Neural cell (in vitro differentiated cells): ENCODE measurements around the gene SUCLG1. TPM values are rescaled to one million over a fixed set of nuclear protein-coding genes. Genes with fewer than 3 reads are reported as not detected.

ENCODE experiments used
- H2AFZ ChIP-seq: fragments of 200-600, 300-800 bp; sonication (generic), shearing (Covaris generic); 2 replicates; pipeline ENCODE4 v1.6.0; 2014; ENCODE audit warnings: low read depth, mild to moderate bottlenecking, antibody characterized with exemption, low read length, moderate library complexity
- H3F3A ChIP-seq: fragments of 200-600 bp; shearing (Covaris generic); 2 replicates; pipeline ENCODE4 v1.6.1; 2016; ENCODE audit warnings: mild to moderate bottlenecking, moderate library complexity, mixed read lengths, antibody characterized with exemption, low read length; ENCODE audit not compliant: insufficient read depth, poor library complexity, severe bottlenecking
- H3K27ac ChIP-seq: fragments of 200-600, 300-800 bp; sonication (generic), shearing (Covaris generic); 2 replicates; pipeline ENCODE4 v1.5.1; 2014; ENCODE audit warnings: mild to moderate bottlenecking, low read length, moderate library complexity
- H3K27me3 ChIP-seq: fragments of 300-800, 200-600 bp; sonication (generic), shearing (Covaris generic); 2 replicates; pipeline ENCODE4 v1.6.0; 2014; ENCODE audit warnings: mild to moderate bottlenecking, low read depth, low read length, moderate library complexity; ENCODE audit not compliant: insufficient read depth
- H3K36me3 ChIP-seq: fragments of 300-800, 200-600 bp; sonication (generic), shearing (Covaris generic); 2 replicates; pipeline ENCODE4 v1.5.1; 2014; ENCODE audit warnings: mild to moderate bottlenecking, antibody characterized with exemption, low read length, moderate library complexity; ENCODE audit not compliant: insufficient read depth
- H3K4me2 ChIP-seq: fragments of 300-800, 200-600 bp; sonication (generic), shearing (Covaris generic); 2 replicates; pipeline ENCODE4 v1.6.0; 2014; ENCODE audit warnings: mild to moderate bottlenecking, low read length
- H3K4me3 ChIP-seq: fragments of 300-800, 200-600 bp; sonication (generic), shearing (Covaris generic); 2 replicates; pipeline ENCODE4 v1.5.1; 2014; ENCODE audit warnings: mild to moderate bottlenecking, low read length, moderate library complexity
- H3K79me2 ChIP-seq: fragments of 200-600 bp; shearing (Covaris generic); replicated peaks from 2 replicates; pipeline ENCODE4 v1.6.0; 2014; ENCODE audit warnings: mild to moderate bottlenecking, low read length, moderate library complexity; ENCODE audit not compliant: insufficient read depth
- H3K9ac ChIP-seq: fragments of 300-800, 200-600 bp; sonication (generic), shearing (Covaris generic); 2 replicates; pipeline ENCODE4 v1.6.1; 2016; ENCODE audit warnings: mild to moderate bottlenecking, low read length, mixed read lengths
- H3K9me2 ChIP-seq: fragments of 200-600 bp; shearing (Covaris generic); 2 replicates; pipeline ENCODE4 v1.6.1; 2016; ENCODE audit warnings: mild to moderate bottlenecking, low read length, mixed read lengths; ENCODE audit not compliant: insufficient read depth
- H3K9me3 ChIP-seq: fragments of 200-600, 300-800 bp; sonication (generic), shearing (Covaris generic); 2 replicates; pipeline ENCODE4 v1.6.1; 2016; ENCODE audit warnings: mild to moderate bottlenecking, mixed run types, low read length, moderate library complexity, mixed read lengths
- H4K20me1 ChIP-seq: fragments of 200-600 bp; shearing (Covaris generic); 2 replicates; pipeline ENCODE4 v1.6.1; 2016; ENCODE audit warnings: mild to moderate bottlenecking, mixed run types; ENCODE audit not compliant: insufficient read depth
- CTCF ChIP-seq: fragments of 450-650 bp; IDR thresholded peaks from 2 replicates; pipeline ENCODE4 v1.5.1; 2014; ENCODE audit warnings: antibody characterized with exemption, mild to moderate bottlenecking, moderate library complexity; ENCODE audit not compliant: poor library complexity, severe bottlenecking
- EP300 ChIP-seq: fragments of 450-650 bp; conservative IDR thresholded peaks from 2 replicates; pipeline ENCODE4 v1.6.1; 2014; ENCODE audit warnings: antibody characterized with exemption, mild to moderate bottlenecking, moderate library complexity; ENCODE audit not compliant: poor library complexity, severe bottlenecking
- EZH2 ChIP-seq: fragments of 200-600, 300-800 bp; shearing (Covaris generic), sonication (generic); IDR thresholded peaks from 2 replicates; pipeline ENCODE4 v1.6.1; 2014; ENCODE audit warnings: antibody characterized with exemption, low read length, borderline replicate concordance, mild to moderate bottlenecking; ENCODE audit not compliant: insufficient read depth, poor library complexity, severe bottlenecking
- MXI1 ChIP-seq: fragments of 450-650 bp; conservative IDR thresholded peaks from 2 replicates; pipeline ENCODE4 v1.6.1; 2014; ENCODE audit warnings: antibody characterized with exemption, mild to moderate bottlenecking; ENCODE audit not compliant: poor library complexity, severe bottlenecking
- POLR2AphosphoS5 ChIP-seq: IDR thresholded peaks from 2 replicates; pipeline ENCODE4 v1.6.1; 2012
- RAD21 ChIP-seq: fragments of 450-650 bp; conservative IDR thresholded peaks from 2 replicates; pipeline ENCODE4 v1.6.1; 2014; ENCODE audit warnings: antibody characterized with exemption, mild to moderate bottlenecking, moderate library complexity
- SMC3 ChIP-seq: fragments of 450-650 bp; conservative IDR thresholded peaks from 2 replicates; pipeline ENCODE4 v1.6.1; 2014; ENCODE audit warnings: antibody characterized with exemption, mild to moderate bottlenecking, moderate library complexity; ENCODE audit not compliant: poor library complexity
- TAF1 ChIP-seq: IDR thresholded peaks from 2 replicates; pipeline ENCODE4 v1.6.1; 2012; ENCODE audit warnings: low read depth
- polyA plus RNA-seq: library from polyadenylated mRNA; depleted of rRNA; stranded (reverse); fragments of >200 nt; gene quantifications from 2 replicates; pipeline ENCODE4 v1.2.3, GENCODE V29; 2014
- TF ChIP-seq, protein P1 (sequence below): IDR thresholded peaks from 2 replicates; pipeline ENCODE4 v1.6.1; 2012; ENCODE audit warnings: borderline replicate concordance

The SUCLG1 gene
- polyA plus RNA-seq, 1 donor from 2014 or later: 135 TPM

DNA sequence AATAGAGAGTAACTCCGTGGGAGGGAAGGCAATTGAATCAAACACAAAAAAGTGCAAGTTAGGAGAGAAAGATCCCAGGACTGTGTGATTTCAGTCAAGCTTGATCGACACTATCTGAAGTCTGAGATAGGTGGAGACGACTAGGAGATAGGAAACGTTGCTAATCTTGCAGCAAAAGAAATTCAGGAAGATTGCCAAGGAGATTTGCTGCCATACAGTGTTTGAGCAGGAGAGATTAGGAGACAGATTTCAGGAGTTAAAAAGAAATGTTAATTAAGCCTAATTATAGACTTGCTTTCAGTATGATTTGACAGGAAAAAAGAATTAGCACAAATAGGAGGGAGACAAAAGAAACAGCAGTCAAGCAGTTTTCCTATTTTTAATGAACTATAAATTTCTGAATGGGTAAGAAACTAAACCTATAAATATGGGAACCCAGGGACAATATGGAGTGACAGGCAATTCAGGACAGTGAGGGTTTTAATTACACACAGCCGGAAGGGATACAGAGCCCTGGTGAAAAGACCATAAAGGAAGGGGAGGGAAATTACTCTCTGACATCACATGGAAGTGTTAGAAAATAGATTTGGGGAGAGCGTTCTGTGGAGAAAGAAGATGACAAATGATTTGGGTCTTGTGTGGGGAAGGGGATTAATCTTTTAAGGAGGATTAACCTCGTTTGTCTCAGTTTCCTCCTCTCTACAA is 72.6 kb downstream of the SUCLG1 start:
- no peak overlapping the region for H3K27ac ChIP-seq
- no peaks in the 10 kb centered on the region for H3F3A ChIP-seq
- H2AFZ ChIP-seq: peak overlapping the region; percentile 4
- H3K79me2 ChIP-seq: no peaks in the 10 kb centered on the region
- H3K9me2 ChIP-seq: no peaks in the 10 kb centered on the region
- no peaks in the 10 kb centered on the region for H4K20me1 ChIP-seq
- TF ChIP-seq, protein P1, sequence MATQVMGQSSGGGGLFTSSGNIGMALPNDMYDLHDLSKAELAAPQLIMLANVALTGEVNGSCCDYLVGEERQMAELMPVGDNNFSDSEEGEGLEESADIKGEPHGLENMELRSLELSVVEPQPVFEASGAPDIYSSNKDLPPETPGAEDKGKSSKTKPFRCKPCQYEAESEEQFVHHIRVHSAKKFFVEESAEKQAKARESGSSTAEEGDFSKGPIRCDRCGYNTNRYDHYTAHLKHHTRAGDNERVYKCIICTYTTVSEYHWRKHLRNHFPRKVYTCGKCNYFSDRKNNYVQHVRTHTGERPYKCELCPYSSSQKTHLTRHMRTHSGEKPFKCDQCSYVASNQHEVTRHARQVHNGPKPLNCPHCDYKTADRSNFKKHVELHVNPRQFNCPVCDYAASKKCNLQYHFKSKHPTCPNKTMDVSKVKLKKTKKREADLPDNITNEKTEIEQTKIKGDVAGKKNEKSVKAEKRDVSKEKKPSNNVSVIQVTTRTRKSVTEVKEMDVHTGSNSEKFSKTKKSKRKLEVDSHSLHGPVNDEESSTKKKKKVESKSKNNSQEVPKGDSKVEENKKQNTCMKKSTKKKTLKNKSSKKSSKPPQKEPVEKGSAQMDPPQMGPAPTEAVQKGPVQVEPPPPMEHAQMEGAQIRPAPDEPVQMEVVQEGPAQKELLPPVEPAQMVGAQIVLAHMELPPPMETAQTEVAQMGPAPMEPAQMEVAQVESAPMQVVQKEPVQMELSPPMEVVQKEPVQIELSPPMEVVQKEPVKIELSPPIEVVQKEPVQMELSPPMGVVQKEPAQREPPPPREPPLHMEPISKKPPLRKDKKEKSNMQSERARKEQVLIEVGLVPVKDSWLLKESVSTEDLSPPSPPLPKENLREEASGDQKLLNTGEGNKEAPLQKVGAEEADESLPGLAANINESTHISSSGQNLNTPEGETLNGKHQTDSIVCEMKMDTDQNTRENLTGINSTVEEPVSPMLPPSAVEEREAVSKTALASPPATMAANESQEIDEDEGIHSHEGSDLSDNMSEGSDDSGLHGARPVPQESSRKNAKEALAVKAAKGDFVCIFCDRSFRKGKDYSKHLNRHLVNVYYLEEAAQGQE: no peak
- TF ChIP-seq EZH2 (no peak), EP300 (no peak), SMC3 (no peak), TAF1 (no peak), CTCF (no peak), POLR2AphosphoS5 (no peak), MXI1 (no peak), RAD21 (no peak)
- H3K9me3 ChIP-seq: no peaks in the 10 kb centered on the region
- no peak overlapping the region for H3K4me2 ChIP-seq
- H3K4me3 ChIP-seq: no peak overlapping the region
- no peaks in the 10 kb centered on the region for H3K27me3 ChIP-seq
- no peak overlapping the region for H3K9ac ChIP-seq
- H3K36me3 ChIP-seq: no peaks in the 10 kb centered on the region

- Histone ChIP-seq H3K27me3 (no peaks in the 10 kb centered on the region), H3F3A (no peaks in the 10 kb centered on the region), H3K4me3 (no peak overlapping the region), H3K4me2 (no peak overlapping the region), H3K9me3 (no peaks in the 10 kb centered on the region), H3K9me2 (no peaks in the 10 kb centered on the region), H3K36me3 (no peaks in the 10 kb centered on the region), H4K20me1 (no peaks in the 10 kb centered on the region), H3K79me2 (no peaks in the 10 kb centered on the region), H2AFZ (no peak overlapping the region), H3K27ac (no peak overlapping the region), H3K9ac (no peak overlapping the region)
- no peak for TF ChIP-seq SMC3
- TF ChIP-seq EZH2: no peak
- TF ChIP-seq POLR2AphosphoS5: no peak
- no peak for TF ChIP-seq TAF1
- TF ChIP-seq CTCF: no peak
- TF ChIP-seq EP300: no peak
- TF ChIP-seq MXI1: no peak
- TF ChIP-seq, protein P1: no peak
These were observed 75.8 kb downstream of the SUCLG1 start for GRCh38 chr2:84383271-84383670.
